Tongue (tissue), 2 donors: ENCODE results near the gene MED19. TPM values are rescaled to one million over a fixed set of nuclear protein-coding genes. Genes with fewer than 3 reads are reported as not detected.
"Not testable (repeated sequence)": the region's sequence is repeated elsewhere in the genome, so short reads cannot be mapped to it uniquely, and the experiment has no call there.

ENCODE experiments used
- DNase-seq: peaks from one replicate; pipeline ENCODE4 v3.0.0-alpha.2; 2015
- total RNA-seq: library from RNA; depleted of rRNA; stranded (reverse); fragments of >200 nt; gene quantifications from one replicate; pipeline ENCODE4 v1.2.3, GENCODE V29; 2014

MED19 gene
- total RNA-seq, 1 donor from 2014 or later, result 11.0 TPM

GRCh38 chr11:57704932-57705331 lies 7.1 kb downstream of the MED19 start:
- DNase-seq, result no peak

DNA sequence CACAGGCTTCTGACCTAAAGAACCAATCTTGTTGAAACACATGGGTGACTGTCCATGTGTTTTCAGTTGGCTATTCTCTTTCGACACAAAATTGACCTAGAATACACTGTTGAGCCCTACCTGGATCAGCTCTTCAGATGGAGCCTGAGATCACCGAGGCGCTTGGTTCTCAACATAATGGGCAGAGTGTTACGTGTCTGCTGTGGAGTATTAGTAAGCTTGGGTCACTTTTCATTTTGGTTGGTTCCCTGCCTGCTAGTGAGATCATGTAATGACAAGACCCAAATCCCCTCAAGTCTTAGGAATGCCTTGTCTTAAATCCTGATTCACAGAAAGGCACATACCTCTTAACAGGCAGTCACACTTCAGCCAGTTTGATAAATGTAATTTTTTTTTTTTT lies 8.7 kb downstream of the MED19 start:
- no peak for DNase-seq

GRCh38 chr11:57700425-57700824 lies 11.6 kb downstream of the MED19 start:
- DNase-seq, result no peak

DNA sequence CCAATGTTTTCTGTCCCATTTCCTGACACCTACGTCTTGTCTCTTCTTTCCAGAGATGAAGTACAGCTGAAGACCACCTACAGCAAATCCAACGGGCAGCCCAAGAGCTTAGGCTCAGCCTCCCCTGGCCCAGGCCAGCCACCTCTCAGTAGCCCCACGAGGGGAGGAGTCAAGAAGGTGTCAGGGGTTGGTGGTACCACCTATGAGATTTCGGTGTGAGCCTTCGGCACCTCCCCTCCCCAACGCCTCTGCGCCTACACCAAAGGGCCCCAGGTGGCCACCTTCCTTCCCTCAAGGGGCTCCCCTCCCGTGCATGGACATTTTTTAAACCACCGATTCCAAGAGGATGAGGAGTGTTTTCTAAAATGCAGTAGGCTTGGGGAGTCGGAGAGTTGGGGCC lies 12.2 kb downstream of the MED19 start:
- DNase-seq, result no peak

DNA sequence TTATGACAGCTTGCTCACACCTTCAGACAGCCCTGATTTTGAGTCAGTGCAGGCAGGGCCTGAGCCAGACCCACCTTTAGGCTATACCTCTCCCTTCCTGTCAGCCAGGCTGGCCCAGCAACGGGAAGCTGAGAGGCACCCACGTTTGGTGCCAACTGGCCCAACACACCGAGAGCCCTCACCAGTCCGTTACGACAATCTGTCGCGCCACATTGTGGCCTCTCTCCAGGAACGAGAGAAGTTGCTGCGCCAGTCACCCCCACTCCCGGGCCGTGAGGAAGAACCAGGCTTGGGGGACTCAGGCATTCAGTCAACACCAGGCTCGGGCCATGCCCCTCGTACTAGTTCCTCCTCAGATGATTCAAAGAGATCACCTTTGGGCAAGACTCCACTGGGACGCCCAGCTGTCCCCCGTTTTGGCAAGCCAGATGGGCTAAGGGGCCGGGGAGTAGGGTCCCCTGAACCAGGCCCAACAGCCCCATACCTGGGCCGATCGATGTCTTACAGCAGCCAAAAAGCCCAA lies 13.1 kb downstream of the MED19 start:
- no peak for DNase-seq

GRCh38 chr11:57690474-57690873 lies 21.5 kb downstream of the MED19 start:
- not testable (repeated sequence) for DNase-seq

DNA sequence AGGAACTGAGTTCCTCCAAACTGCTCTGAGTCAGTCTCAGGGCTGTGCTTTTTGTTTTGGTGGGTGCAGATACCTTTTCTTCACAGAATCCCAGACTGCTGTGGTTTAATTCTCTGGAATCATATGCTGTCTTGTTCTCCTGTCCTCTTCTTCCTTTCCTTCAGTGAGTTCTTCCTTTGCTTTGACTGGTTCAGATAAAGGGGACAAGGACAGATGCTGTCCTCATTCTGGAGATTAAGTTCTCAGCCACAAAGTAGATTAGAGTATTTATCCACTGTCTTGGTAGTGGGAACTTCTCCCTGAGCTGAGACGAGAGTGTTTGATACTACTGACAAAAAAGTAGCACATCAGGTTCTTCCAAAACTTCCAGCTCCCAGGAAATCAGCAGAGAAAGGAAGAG lies 30.8 kb downstream of the MED19 start:
- no peak for DNase-seq

DNA sequence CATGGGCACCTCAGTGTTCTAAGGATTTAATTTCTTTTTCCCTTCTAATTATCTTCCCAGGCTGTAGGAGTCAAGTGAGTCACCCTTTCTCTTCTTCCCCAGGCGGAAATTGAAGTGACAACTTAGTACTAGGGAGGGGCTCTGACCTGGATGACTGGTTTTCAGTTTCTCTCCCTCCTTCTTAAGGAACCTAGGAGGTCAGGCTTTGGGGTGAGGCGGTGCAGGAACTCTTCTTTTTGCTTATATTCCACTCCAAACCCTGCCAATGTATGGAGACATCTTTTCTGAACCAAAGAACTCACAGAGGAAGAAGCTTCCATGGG lies 31.5 kb downstream of the MED19 start:
- no peak for DNase-seq

- DNase-seq, result no peak
Measured at GRCh38 chr11:57679396-57679795, 32.6 kb downstream of the MED19 start.

DNA sequence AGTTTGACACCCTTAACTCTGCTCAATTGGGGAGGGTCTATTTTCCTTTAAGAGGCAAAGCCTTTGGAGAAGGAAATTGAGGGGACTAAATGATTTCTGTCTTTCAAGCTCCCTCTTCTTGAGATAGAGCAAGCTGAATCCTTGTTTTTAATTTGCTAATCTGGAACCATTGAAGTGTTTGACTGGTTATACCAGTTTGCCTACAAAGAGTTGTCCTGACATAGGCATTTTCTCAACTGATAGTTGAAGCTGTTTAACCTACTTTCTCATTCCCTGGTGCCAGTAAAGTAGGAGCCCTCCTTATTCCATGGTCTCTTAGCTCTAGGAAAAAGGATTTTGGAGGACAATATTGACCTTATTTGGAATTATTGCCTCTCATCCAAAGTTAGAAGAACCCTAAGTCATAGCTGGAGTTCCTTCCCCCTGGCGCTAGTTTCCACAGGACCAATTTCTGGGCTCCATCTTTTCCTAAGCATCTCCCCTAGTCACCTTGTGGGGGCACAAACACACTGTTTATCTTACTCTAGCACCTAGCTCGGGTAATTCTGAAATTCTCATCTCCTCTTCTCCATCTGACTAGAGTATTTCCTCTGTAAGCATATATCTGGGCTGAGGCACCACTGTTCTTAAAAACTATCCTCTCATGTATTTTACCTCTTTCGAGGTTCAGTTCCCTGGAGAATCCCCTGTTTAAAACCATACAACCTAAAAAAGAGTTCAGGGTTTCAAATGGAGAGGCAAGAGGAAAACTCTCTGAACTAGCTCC lies 36.7 kb downstream of the MED19 start:
- DNase-seq, result no peak

GRCh38 chr11:57674251-57674650 lies 37.8 kb downstream of the MED19 start:
- no peak for DNase-seq

DNA sequence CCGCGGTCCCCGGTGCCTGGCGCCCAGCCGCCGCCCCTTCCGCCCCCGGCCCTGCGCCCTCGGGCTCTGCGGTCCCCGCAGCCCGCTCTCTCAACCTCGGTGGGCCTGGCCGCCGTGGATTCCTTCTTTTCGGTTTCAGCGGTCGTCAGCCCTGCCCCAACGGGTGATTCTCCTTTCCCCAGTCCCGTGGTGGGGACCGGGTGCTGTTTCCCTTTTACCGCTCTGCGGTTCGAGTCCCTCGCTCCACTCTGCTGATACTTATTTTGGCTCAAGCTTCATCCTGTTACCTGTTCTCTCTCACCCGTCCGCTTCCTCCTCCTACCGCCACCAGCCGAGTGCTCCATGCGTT lies 43.6 kb downstream of the MED19 start:
- peak; percentile 36 for DNase-seq

DNA sequence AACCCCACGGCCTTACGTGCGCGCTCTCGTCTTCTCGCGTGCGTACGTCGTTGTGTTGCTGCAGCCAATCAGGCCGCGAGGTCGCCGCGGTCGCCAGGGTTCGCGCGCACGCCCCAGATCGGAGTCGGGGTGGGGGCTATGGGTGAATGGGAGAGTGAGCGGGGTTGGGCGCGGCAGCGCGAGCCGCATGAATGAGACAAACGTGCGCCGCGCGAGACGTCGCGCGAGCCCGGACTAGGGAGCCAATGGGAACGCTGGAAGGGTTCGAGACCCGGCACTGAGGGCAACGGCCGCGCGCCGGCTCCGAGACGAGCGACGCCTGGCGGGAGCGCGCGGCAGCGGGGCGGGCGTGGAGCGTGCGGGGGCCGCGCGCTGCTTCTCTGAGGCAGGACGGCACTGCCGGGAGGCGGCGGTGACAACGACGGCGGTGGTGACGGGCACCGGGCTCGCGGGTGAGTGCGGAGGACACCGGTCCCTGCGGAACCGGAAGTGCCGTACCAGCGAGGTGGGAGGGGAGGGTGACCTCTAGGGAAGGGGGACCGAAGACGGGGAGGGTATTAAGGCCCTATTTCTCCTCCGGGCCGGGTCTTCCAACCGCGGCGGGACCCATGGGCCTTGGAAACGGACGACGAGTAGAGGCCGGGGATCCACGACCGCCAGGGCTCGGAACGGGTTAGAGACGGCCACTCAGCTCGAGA lies 44.1 kb downstream of the MED19 start, which contains the start of gene ZDHHC5:
TSS of gene ZDHHC5 (plus strand) at position 379 of the 698 bp plus-strand sequence. CDS start 4,977 bp downstream, outside the sequence.
- peak; percentile 99 for DNase-seq

DNA sequence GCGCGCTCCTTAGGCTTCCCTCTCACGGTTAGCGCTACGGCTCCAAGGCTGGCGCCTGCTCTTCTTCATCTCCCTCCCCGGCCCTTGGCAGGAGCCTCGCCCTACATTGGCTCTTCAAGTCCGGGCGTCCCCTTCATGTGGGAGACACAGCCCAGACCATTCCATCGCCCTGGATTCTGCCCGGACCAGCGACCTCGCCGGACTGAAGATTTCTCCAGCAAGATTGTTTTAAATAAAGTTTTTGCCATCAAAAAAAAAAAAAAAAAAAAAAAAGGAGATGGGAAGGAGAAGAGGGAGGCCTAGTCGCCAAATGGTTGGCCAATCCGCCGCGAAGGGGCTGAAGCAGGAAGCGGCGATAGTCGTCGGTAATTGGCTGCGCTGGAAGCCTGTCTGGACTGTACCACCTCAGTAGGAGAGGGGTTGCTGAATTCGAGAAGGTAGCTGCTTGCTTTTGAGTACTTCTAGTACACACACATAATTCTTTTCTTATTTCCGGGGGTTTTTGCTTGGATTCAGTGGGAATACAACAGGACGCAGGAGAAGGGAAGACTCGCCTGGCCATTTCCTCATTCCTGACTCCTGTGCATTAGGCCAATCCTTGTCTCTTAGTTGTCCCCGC lies 44.8 kb downstream of the MED19 start:
- DNase-seq, result peak; percentile 99

DNA sequence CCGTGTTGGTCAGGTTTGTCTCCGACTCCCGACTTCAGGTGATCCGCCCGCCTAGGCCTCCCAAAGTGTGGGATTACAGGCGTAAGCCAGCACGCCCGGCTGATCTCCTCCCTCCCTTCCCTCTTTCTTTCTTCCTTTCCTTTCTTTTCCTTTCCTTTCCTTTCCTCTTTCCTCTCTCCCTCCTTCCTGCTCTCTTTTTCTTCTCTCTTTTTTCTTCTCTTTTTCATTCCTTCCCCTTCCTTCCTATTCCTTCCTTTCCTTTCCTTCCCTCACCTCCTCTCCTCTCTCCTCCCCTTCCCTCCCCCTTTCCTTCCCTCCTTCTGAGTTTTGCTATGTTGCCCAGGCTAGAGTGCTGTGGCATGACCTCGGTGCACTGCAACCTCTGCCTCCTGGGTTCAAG lies 48.0 kb downstream of the MED19 start:
- no peak for DNase-seq

GRCh38 chr11:57662893-57663292 lies 49.1 kb downstream of the MED19 start:
- DNase-seq, result no peak

DNA sequence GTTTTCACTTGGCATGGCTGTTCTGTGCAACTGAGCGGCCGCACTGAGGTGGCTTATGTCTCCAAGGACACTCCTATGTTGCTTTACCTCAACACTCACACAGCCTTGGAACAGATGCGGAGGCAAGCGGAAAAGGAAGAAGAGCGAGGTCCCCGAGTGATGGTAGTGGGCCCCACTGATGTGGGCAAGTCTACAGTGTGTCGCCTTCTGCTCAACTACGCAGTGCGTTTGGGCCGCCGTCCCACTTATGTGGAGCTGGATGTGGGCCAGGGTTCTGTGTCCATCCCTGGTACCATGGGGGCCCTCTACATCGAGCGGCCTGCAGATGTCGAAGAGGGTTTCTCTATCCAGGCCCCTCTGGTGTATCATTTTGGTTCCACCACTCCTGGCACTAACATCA lies 52.3 kb downstream of the MED19 start:
- DNase-seq, result no peak

- DNase-seq, result no peak
Measured at GRCh38 chr11:57658023-57658361, 54.0 kb downstream of the MED19 start.

- peak; percentile 100 for DNase-seq
Measured at GRCh38 chr11:57657194-57658022, 54.6 kb downstream of the MED19 start, which contains the start of gene CLP1. Gene CLP1, plus strand, starts transcription at chr11:57657762. Its CDS starts 1,715 bp downstream, at chr11:57659477.

DNA sequence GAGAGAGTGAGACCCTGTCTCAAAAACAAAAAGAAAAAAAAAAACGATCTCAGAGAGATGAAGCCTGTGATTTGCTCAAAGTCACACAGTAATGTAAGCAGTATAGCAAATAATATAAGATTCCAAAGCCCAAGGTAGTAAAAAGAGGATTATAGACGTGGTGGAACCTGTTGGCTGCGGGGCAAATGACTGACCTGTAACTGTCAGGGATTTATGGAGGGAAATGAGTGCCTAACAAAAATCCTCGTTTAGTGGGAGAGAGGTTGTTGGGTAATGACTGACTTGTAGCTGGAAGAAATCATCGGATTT lies 55.2 kb downstream of the MED19 start:
- DNase-seq, result no peak
